GM21526 (cell line): ENCODE measurements around the gene PTBP2.
"Not testable (repeated sequence)": the region's sequence is repeated elsewhere in the genome, so short reads cannot be mapped to it uniquely, and the experiment has no call there.

Experiments used
- ATAC-seq: cut with Tn5 transposase; IDR thresholded peaks from one replicate; pipeline ENCODE4 v1.9.1; 2021; ENCODE audit warnings: moderate library complexity; ENCODE audit not compliant: unreplicated experiment, low FRiP score

The PTBP2 gene

GRCh38 chr1:96730574-96731298 lies 9.2 kb downstream of the PTBP2 start:
- no peak for ATAC-seq

- ATAC-seq, result no peak
Observed at GRCh38 chr1:96741335-96741734, 19.8 kb downstream of the PTBP2 start.

- ATAC-seq, result no peak
Observed at GRCh38 chr1:96746440-96747420, 25.1 kb downstream of the PTBP2 start.

- ATAC-seq, result no peak
Observed at GRCh38 chr1:96747565-96747964, 26.0 kb downstream of the PTBP2 start.

- no peak for ATAC-seq
Observed at GRCh38 chr1:96748078-96748477, 26.5 kb downstream of the PTBP2 start.

GRCh38 chr1:96749618-96750017 lies 28.0 kb downstream of the PTBP2 start:
- ATAC-seq, result no peak

GRCh38 chr1:96752394-96752793 lies 30.8 kb downstream of the PTBP2 start:
- no peak for ATAC-seq

- no peak for ATAC-seq
Observed at GRCh38 chr1:96756789-96757188, 35.2 kb downstream of the PTBP2 start.

- not testable (repeated sequence) for ATAC-seq
Observed at GRCh38 chr1:96762586-96762985, 41.0 kb downstream of the PTBP2 start.

- ATAC-seq, result no peak
Observed at GRCh38 chr1:96763514-96763913, 41.9 kb downstream of the PTBP2 start.

- no peak for ATAC-seq
Observed at GRCh38 chr1:96764469-96764868, 42.9 kb downstream of the PTBP2 start.

GRCh38 chr1:96771847-96772246 lies 50.3 kb downstream of the PTBP2 start:
- ATAC-seq, result no peak

- no peak for ATAC-seq
Observed at GRCh38 chr1:96772349-96772748, 50.8 kb downstream of the PTBP2 start.

GRCh38 chr1:96772972-96773371 lies 51.4 kb downstream of the PTBP2 start:
- ATAC-seq, result no peak

- no peak for ATAC-seq
Observed at GRCh38 chr1:96782206-96782605, 60.6 kb downstream of the PTBP2 start.

GRCh38 chr1:96782856-96783255 lies 61.3 kb downstream of the PTBP2 start:
- ATAC-seq, result no peak

- no peak for ATAC-seq
Observed at GRCh38 chr1:96790599-96790998, 69.0 kb downstream of the PTBP2 start.

- ATAC-seq, result no peak
Observed at GRCh38 chr1:96792220-96792619, 70.6 kb downstream of the PTBP2 start.

- not testable (repeated sequence) for ATAC-seq
Observed at GRCh38 chr1:96801696-96802095, 80.1 kb downstream of the PTBP2 start.

GRCh38 chr1:96804648-96805047 lies 83.1 kb downstream of the PTBP2 start:
- ATAC-seq, result no peak

GRCh38 chr1:96808191-96808590 lies 86.6 kb downstream of the PTBP2 start:
- no peak for ATAC-seq

- no peak for ATAC-seq
Observed at GRCh38 chr1:96815914-96816313, 94.3 kb downstream of the PTBP2 start.
